HG03469 (cell line): Measurements from ENCODE around the gene CPEB2.

Experiments
- ATAC-seq: cut with Tn5 transposase; IDR thresholded peaks from one replicate; pipeline ENCODE4 v1.9.1; 2021; ENCODE audit warnings: mild to moderate bottlenecking, moderate library complexity, moderate number of reproducible peaks; ENCODE audit not compliant: unreplicated experiment

Gene CPEB2

DNA sequence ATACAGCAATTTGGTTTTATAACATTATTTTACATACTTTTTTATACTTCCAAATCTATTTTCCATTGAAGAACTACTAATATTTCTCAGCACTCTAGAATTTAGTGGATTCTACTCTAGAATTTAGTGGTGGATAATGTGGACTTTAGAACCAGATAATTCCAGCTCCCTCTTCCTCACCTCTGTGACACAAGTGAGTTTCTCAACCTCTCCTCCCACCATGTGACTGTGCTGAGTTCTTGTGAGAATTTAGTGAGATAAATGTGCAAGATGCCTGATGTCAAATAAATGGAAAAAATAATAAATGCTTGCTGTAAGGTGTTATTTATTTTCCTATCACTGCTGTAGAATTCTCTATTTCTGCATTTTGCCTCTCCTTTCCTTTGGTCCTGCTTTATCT is 107.3 kb downstream of the CPEB2 start:
- ATAC-seq, result no peak

DNA sequence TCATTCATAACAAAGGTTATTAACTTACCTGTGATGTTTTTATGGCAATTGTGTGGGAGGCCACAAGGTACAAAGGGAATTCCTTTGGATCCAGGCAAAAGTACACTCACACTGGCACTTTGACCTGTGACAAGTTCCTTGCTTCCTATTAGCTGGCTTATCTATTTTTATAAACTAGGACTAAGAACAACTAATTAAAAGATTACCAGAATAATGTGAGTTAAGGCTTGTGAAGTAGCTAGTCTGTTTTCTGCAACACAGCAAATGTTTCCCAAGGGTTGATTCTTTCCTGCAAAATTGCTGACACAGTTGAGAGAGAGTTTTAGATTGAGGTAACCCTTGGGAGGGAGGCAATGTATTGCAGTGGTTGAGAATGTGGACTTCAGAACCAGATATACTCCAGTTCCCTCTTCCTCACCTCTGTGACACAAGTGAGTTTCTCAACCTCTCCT is 107.9 kb downstream of the CPEB2 start:
- no peak for ATAC-seq

DNA sequence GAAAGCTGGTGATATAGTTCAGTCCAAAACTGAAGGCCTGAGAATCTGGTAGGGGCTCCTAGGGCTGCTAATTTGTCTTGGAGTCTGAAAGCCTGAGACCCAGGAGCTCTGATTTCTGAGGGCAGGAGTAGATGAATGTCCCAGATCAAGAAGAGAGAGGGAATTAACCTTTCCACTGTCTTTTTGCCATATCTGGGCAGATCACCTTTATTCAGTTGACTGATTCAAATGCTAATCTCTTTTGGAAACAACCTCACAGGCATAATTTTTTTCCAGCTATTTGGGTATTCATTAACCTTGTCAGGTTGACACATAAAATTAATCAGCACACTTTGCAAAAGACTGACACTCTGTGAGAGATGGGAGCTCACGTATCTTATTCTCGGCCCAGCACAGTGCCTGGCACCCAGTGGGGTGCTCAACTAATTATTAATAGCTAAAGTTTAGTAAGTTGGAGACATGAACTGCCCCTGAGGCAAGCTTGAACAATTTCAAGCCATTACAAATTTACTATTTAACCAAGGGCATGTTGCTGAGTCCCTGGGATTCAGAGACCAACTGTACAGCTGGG is 114.3 kb downstream of the CPEB2 start:
- ATAC-seq, result no peak

DNA sequence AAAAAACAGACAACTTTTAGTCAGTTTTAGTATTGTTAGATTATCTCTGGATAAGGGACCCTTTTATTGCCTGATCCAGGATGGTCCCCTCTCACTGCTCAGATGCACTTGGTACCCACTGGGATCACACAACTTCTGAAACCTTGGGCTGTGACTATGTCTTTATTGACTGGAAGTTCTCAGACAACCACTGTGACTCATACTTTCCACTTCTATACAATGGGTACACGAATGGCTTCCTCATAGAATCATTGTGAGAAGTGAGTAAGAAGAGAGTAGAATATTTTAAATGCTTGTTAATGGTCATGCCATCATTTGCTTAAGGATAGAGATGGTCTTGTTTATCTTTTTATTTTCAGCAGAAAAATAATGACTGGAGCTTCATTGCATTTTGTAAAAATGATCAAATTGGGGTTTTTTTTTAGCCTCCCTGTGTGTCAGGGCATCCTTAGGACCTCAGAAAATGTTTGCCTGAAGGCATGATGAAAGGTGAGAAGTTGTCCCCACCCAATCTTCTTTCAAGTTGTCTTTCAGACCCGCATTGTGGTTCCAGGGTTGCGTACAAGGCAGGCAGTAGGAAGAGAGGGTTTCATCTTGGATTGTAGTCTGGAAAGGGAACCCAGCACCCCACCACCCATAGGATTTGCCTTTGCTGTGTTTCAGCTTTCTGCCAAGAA is 115.1 kb downstream of the CPEB2 start:
- no peak for ATAC-seq

DNA sequence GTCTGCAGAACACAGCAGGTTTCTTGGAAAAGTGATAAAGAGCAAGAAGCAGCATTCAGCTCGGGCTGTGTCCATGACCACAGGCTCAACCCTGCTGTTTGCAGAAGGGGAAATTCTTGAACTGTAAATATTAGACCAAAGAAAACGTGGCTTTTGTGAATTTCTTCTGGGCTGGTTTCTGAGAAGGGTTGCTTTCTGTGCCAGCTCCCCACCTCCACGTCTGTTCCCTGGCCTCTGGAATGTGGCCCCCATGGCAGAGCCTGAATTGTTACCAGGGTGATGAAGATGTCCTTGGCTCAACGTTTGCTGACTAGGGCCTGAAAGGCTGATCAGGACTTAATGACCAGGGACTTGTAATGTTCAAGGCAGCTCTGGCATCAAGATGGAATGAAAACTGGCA is 116.0 kb downstream of the CPEB2 start:
- no peak for ATAC-seq
